ENCODE measurements around the gene HELQ. TPM values are rescaled to one million over a fixed set of nuclear protein-coding genes. Genes with fewer than 3 reads are reported as not detected.

The HELQ gene
- total and polyA plus RNA-seq, 2 of the 13 experiments (the other 11 are each of a cell fraction or from before 2014, with no cell fraction given), result 6.6 to 10.8 TPM

- TF ChIP-seq ETS1 (CRISPR knock-in tag; IDR thresholded peaks at IDR 0.05) (peak; percentile 61; the same call in 1 of the 2 replicates), ZNF557 (CRISPR knock-in tag; IDR thresholded peaks at IDR 0.05) (peak; percentile 72; the same call in 1 of the 2 replicates), TRAFD1 (CRISPR knock-in tag; IDR thresholded peaks at IDR 0.05; ENCODE audit: borderline replicate concordance) (0 out of 2 replicates have a peak, but pooled peaks have one; percentile 6), ZSCAN21 (CRISPR knock-in tag; IDR thresholded peaks at IDR 0.05; ENCODE audit: borderline replicate concordance) (peak; percentile 68), ZBTB21 (CRISPR knock-in tag; IDR thresholded peaks at IDR 0.05) (no peak; the same call in 1 of the 2 replicates), ZNF646 (CRISPR knock-in tag; IDR thresholded peaks at IDR 0.05) (0 out of 2 replicates have a peak, but pooled peaks have one; percentile 50), FOXA1 (IDR thresholded peaks at IDR 0.05) (no peak), FOXA1 (CRISPR knock-in tag; IDR thresholded peaks at IDR 0.05) (peak; percentile 60), KLF16 (CRISPR knock-in tag; IDR thresholded peaks at IDR 0.05) (peak in 1 of 2 experiments; percentile 83; a peak in 2 of 4 replicates), CHCHD3 (CRISPR knock-in tag; IDR thresholded peaks at IDR 0.05) (peak; percentile 47; the same call in 1 of the 2 replicates), PBX2 (CRISPR knock-in tag; IDR thresholded peaks at IDR 0.05) (peak; percentile 33), FOXM1 (CRISPR knock-in tag; IDR thresholded peaks at IDR 0.05) (no peak), PRMT3 (CRISPR knock-in tag; IDR thresholded peaks at IDR 0.05; ENCODE audit: borderline replicate concordance, low read depth) (peak; percentile 78; the same call in 1 of the 2 replicates), PAWR (CRISPR knock-in tag; IDR thresholded peaks at IDR 0.05; ENCODE audit: borderline replicate concordance) (0 out of 2 replicates have a peak, but pooled peaks have one; percentile 67), ZNF563 (CRISPR knock-in tag; IDR thresholded peaks at IDR 0.05) (peak; percentile 75; the same call in 1 of the 2 replicates), ZNF607 (CRISPR knock-in tag; IDR thresholded peaks at IDR 0.05; ENCODE audit: borderline replicate concordance) (0 out of 2 replicates have a peak, but pooled peaks have one; percentile 13), MEIS1 (CRISPR knock-in tag; IDR thresholded peaks at IDR 0.05; ENCODE audit: borderline replicate concordance) (peak; percentile 46; the same call in 1 of the 2 replicates)
Measured at GRCh38 chr4:83455281-83456183, at the start of gene HELQ, which contains the start of gene MRPS18C (continued).
